Kidney (tissue), 14 donors: ENCODE measurements around the gene SPP2. TPM values are rescaled to one million over a fixed set of nuclear protein-coding genes. Genes with fewer than 3 reads are reported as not detected.

Source experiments
- DNase-seq, 5 donors: peaks; one replicate each; pipeline ENCODE4 v3.0.0-alpha.2; 2013 to 2020
- FAIRE-seq: peaks from 2 replicates; lab custom pipeline; 2012; peaks lifted over from hg19 to GRCh38; lab: Jason Lieb, UNC
- H3K27ac ChIP-seq, 2 donors: one replicate each; pipeline ENCODE4 v1.7.0; 2013; ENCODE audit warnings: low read depth in 2 of 2, low read length in 2 of 2, inconsistent platforms in 1 of 2
- H3K27me3 ChIP-seq: one replicate; pipeline ENCODE4 v1.7.1; 2013; ENCODE audit warnings: low read length, inconsistent platforms; ENCODE audit not compliant: control insufficient read depth, insufficient read depth
- H3K36me3 ChIP-seq, 3 donors: one replicate each; pipeline versions ENCODE4 v1.7.0 to v1.7.1; 2013; ENCODE audit warnings: low read length in 3 of 3, control low read depth in 1 of 3, inconsistent platforms in 1 of 3; ENCODE audit not compliant: insufficient read depth in 3 of 3, control insufficient read depth in 2 of 3
- H3K4me1 ChIP-seq, 3 donors: one replicate each; pipeline versions ENCODE4 v1.7.0 to v1.7.1; 2013; ENCODE audit warnings: low read length in 3 of 3, inconsistent platforms in 1 of 3, low read depth in 1 of 3; ENCODE audit not compliant: control insufficient read depth in 2 of 3, insufficient read depth in 2 of 3
- H3K4me3 ChIP-seq, 3 donors: one replicate each; pipeline versions ENCODE4 v1.7.0 to v1.8.1; 2013; ENCODE audit warnings: low read length in 3 of 3, control low read depth in 1 of 3, inconsistent platforms in 1 of 3
- H3K9ac ChIP-seq, 3 donors: one replicate each; pipeline versions ENCODE4 v1.7.0 to v1.7.1; 2013; ENCODE audit warnings: low read length in 3 of 3, control low read depth in 1 of 3, inconsistent platforms in 1 of 3
- H3K9me3 ChIP-seq, 3 donors: one replicate each; pipeline versions ENCODE4 v1.7.0 to v1.7.1; 2013; ENCODE audit warnings: low read length in 3 of 3, control low read depth in 1 of 3, inconsistent platforms in 1 of 3; ENCODE audit not compliant: control insufficient read depth in 2 of 3, insufficient read depth in 1 of 3
- CTCF ChIP-seq: IDR thresholded peaks from 3 replicates; pipeline ENCODE4 v1.5.1; 2012; ENCODE audit warnings: mild to moderate bottlenecking, moderate library complexity, borderline replicate concordance; ENCODE audit not compliant: insufficient read depth; ENCODE audit errors: extremely low read depth
- intact Hi-C: fragments of 100-400 bp; cut with DNase I; formaldehyde crosslinking; loops from one replicate; pipeline ENCODE4 v1.11.1; 2022
- polyA plus RNA-seq: library from polyadenylated mRNA; stranded (reverse); fragments of 350-450 nt; fragmentation: Illumina TruSeq; extraction: RNeasy Lipid Tissue Mini Kit (QIAGEN cat#74804); gene quantifications from one replicate; pipeline ENCODE4 v1.2.3, GENCODE V29; 2014; ENCODE audit warnings: low read depth, low replicate concordance; ENCODE audit not compliant: insufficient read depth
- total RNA-seq: library from RNA; stranded (reverse); fragmentation: NEBNext Ultra II Directional; extraction: Animal tissue kit (Norgen Biotek cat#: 25700); gene quantifications from one replicate; pipeline ENCODE4 v1.2.1, GENCODE V29; 2021
- donor health status: control.
- donor health status: control.
- donor health status: control.
- donor health status: control.
- donor health status: control.
- donor health status: DM: yes; HTN: yes; CAD: no.
- donor health status: Normal renal cell carcinoma (clear cell type).

Gene SPP2
- total and polyA plus RNA-seq, 2 donors from 2014 or later = not detected

- Histone ChIP-seq H3K9ac (no peak overlapping the region), H3K27me3 (no peaks in the 10 kb centered on the region), H3K4me1 (no peaks in the 10 kb centered on the region), H3K4me3 (no peak overlapping the region), H3K9me3 (no peaks in the 10 kb centered on the region), H3K36me3 (no peaks in the 10 kb centered on the region), H3K27ac (no peak overlapping the region)
- DNase-seq (no peak), FAIRE-seq (no peak)
- no peak for TF ChIP-seq CTCF
- intact Hi-C loops = no loop called here
Observed at GRCh38 chr2:234048049-234048448, 2.5 kb upstream of the SPP2 start.

GRCh38 chr2:234051374-234052070 lies 1.0 kb downstream of the SPP2 start:
- DNase-seq = no peak
- Histone ChIP-seq H3K4me3 (no peak overlapping the region), H3K27me3 (no peaks in the 10 kb centered on the region), H3K9ac (no peak overlapping the region), H3K36me3 (no peaks in the 10 kb centered on the region), H3K4me1 (no peaks in the 10 kb centered on the region), H3K27ac (no peak overlapping the region), H3K9me3 (no peaks in the 10 kb centered on the region)
- no peak for TF ChIP-seq CTCF
- no peak for FAIRE-seq
- intact Hi-C loops = no loop called here

- Histone ChIP-seq H3K36me3 (no peaks in the 10 kb centered on the region), H3K27me3 (no peaks in the 10 kb centered on the region), H3K27ac (no peak overlapping the region), H3K9ac (no peak overlapping the region), H3K9me3 (no peaks in the 10 kb centered on the region), H3K4me1 (no peaks in the 10 kb centered on the region), H3K4me3 (no peak overlapping the region)
- intact Hi-C loops = no loop called here
- FAIRE-seq (no peak), DNase-seq (no peak)
- TF ChIP-seq CTCF = no peak
Observed at GRCh38 chr2:234058881-234059280, 8.4 kb downstream of the SPP2 start.

- FAIRE-seq = no peak
- H3K27ac ChIP-seq = no peak overlapping the region
- no peaks in the 10 kb centered on the region for H3K9me3 ChIP-seq
- no peak for TF ChIP-seq CTCF
- no peaks in the 10 kb centered on the region for H3K27me3 ChIP-seq
- DNase-seq = no peak
- H3K4me1 ChIP-seq = no peaks in the 10 kb centered on the region
- no peak overlapping the region for H3K9ac ChIP-seq
- H3K36me3 ChIP-seq = no peaks in the 10 kb centered on the region
- no peak overlapping the region for H3K4me3 ChIP-seq
- intact Hi-C loops = no loop called here
Observed at GRCh38 chr2:234060236-234060635, 9.7 kb downstream of the SPP2 start.
